Left ventricle myocardium inferior (tissue), 1 donor: Measurements from ENCODE around the gene SASH3. TPM values are rescaled to one million over a fixed set of nuclear protein-coding genes. Genes with fewer than 3 reads are reported as not detected.

ENCODE experiments used
- DNase-seq: peaks from one replicate; pipeline ENCODE4 v3.0.0-alpha.2; 2020
- H3K27ac ChIP-seq: fragments of 200-600 bp; replicated peaks from 2 replicates; pipeline ENCODE4 v1.8.0; 2021
- H3K27me3 ChIP-seq: fragments of 200-600 bp; 2 replicates; pipeline ENCODE4 v1.8.0; 2021; ENCODE audit warnings: low read depth
- H3K36me3 ChIP-seq: fragments of 200-600 bp; 2 replicates; pipeline ENCODE4 v1.8.0; 2021
- H3K4me1 ChIP-seq: fragments of 200-600 bp; 2 replicates; pipeline ENCODE4 v1.8.0; 2021
- H3K4me3 ChIP-seq: fragments of 200-600 bp; 2 replicates; pipeline ENCODE4 v1.8.0; 2021; ENCODE audit warnings: mild to moderate bottlenecking, moderate library complexity
- H3K9me3 ChIP-seq: fragments of 200-600 bp; replicated peaks from 2 replicates; pipeline ENCODE4 v1.8.0; 2021
- CTCF ChIP-seq: fragments of 200-600 bp; IDR thresholded peaks from 2 replicates; pipeline ENCODE4 v1.8.0; 2021; ENCODE audit warnings: antibody characterized with exemption, mild to moderate bottlenecking, borderline replicate concordance
- intact Hi-C: fragments of 100-400 bp; cut with micrococcal nuclease; formaldehyde crosslinking; loops from one replicate; pipeline ENCODE4 v1.11.0; 2022
- total RNA-seq: library from RNA; stranded (reverse); fragmentation: NEBNext Ultra II Directional; extraction: Animal tissue kit (Norgen Biotek cat#: 25700); gene quantifications from one replicate; pipeline ENCODE4 v1.2.1, GENCODE V29; 2021
- donor health status: DM: no; HTN: yes; CAD: no; lungs with severe emphysema.

The SASH3 gene
- total RNA-seq, 1 donor from 2014 or later, result 2.2 TPM

GRCh38 chrX:129797251-129797906 lies 17.6 kb downstream of the SASH3 start:
- DNase-seq, result no peak
- no peak overlapping the region for H3K4me3 ChIP-seq
- H3K27ac ChIP-seq, result no peak overlapping the region
- no peaks in the 10 kb centered on the region for H3K36me3 ChIP-seq
- no peaks in the 10 kb centered on the region for H3K9me3 ChIP-seq
- no peaks in the 10 kb centered on the region for H3K4me1 ChIP-seq
- no peak for TF ChIP-seq CTCF
- no peaks in the 10 kb centered on the region for H3K27me3 ChIP-seq
- intact Hi-C loops, result no loop called here

GRCh38 chrX:129798456-129798855 lies 18.7 kb downstream of the SASH3 start:
- no peaks in the 10 kb centered on the region for H3K36me3 ChIP-seq
- no peaks in the 10 kb centered on the region for H3K9me3 ChIP-seq
- H3K27ac ChIP-seq, result no peak overlapping the region
- DNase-seq, result no peak
- intact Hi-C loops, result no loop called here
- H3K27me3 ChIP-seq, result no peaks in the 10 kb centered on the region
- TF ChIP-seq CTCF, result no peak
- H3K4me3 ChIP-seq, result no peak overlapping the region
- no peaks in the 10 kb centered on the region for H3K4me1 ChIP-seq

- Histone ChIP-seq H3K9me3 (no peaks in the 10 kb centered on the region), H3K27ac (no peak overlapping the region), H3K27me3 (no peaks in the 10 kb centered on the region), H3K4me3 (no peak overlapping the region), H3K36me3 (no peaks in the 10 kb centered on the region), H3K4me1 (no peaks in the 10 kb centered on the region)
- TF ChIP-seq CTCF, result no peak
- intact Hi-C loops, result no loop called here
- no peak for DNase-seq
Measured at GRCh38 chrX:129798888-129799287, 19.1 kb downstream of the SASH3 start.

GRCh38 chrX:129800186-129800585 lies 20.4 kb downstream of the SASH3 start:
- intact Hi-C loops, result no loop called here

GRCh38 chrX:129802863-129803262 lies 23.1 kb downstream of the SASH3 start:
- H3K27ac ChIP-seq, result no peak overlapping the region
- intact Hi-C loops, result no loop called here
- H3K9me3 ChIP-seq, result no peaks in the 10 kb centered on the region
- H3K4me1 ChIP-seq, result no peaks in the 10 kb centered on the region
- no peaks in the 10 kb centered on the region for H3K27me3 ChIP-seq
- no peak overlapping the region for H3K4me3 ChIP-seq
- peaks cover 17% of the 10 kb centered on the region for H3K36me3 ChIP-seq
- TF ChIP-seq CTCF, result no peak
- no peak for DNase-seq

More at GRCh38 chrX:129800186-129800585, 20.4 kb downstream of the SASH3 start:
- no peak overlapping the region for H3K4me3 ChIP-seq
- DNase-seq, result no peak
- no peaks in the 10 kb centered on the region for H3K27me3 ChIP-seq
- no peak overlapping the region for H3K27ac ChIP-seq
- H3K36me3 ChIP-seq, result peaks cover 5% of the 10 kb centered on the region
- TF ChIP-seq CTCF, result no peak
- no peaks in the 10 kb centered on the region for H3K9me3 ChIP-seq
- no peaks in the 10 kb centered on the region for H3K4me1 ChIP-seq

GRCh38 chrX:129804806-129805205 lies 25.1 kb downstream of the SASH3 start:
- Histone ChIP-seq H3K4me3 (no peak overlapping the region), H3K36me3 (peaks cover 22% of the 10 kb centered on the region), H3K27ac (no peak overlapping the region), H3K9me3 (no peaks in the 10 kb centered on the region), H3K4me1 (no peaks in the 10 kb centered on the region), H3K27me3 (no peaks in the 10 kb centered on the region)
- intact Hi-C loops, result no loop called here
- DNase-seq, result no peak
- TF ChIP-seq CTCF, result no peak
